ENCODE data around the gene L1TD1.

The L1TD1 gene

DNA sequence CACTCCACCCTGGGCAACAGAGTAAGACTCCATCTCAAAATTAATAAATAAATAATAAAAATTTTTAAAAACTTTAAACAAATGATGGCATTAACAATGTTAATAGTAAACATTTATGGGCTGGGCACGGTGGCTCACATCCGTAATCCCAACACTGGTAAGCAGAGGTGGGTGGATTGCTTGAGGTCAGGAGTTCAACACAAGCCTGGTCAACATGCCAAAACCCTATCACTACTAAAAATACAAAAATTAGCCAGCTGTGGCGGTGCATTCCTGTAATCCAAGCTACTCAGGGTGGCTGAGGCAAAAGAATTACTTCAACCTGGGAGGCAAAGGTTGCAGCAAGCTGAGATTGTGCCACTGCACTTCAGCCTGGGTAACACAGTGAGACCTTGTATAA lies 9.0 kb upstream of the L1TD1 start:
- no peak overlapping the region for H3K4me3 ChIP-seq (ENCODE audit: low read depth, low read length)
- ChIA-PET POLR2A (no interaction called here), CTCF (no interaction called here)
- TF ChIP-seq, protein P1, sequence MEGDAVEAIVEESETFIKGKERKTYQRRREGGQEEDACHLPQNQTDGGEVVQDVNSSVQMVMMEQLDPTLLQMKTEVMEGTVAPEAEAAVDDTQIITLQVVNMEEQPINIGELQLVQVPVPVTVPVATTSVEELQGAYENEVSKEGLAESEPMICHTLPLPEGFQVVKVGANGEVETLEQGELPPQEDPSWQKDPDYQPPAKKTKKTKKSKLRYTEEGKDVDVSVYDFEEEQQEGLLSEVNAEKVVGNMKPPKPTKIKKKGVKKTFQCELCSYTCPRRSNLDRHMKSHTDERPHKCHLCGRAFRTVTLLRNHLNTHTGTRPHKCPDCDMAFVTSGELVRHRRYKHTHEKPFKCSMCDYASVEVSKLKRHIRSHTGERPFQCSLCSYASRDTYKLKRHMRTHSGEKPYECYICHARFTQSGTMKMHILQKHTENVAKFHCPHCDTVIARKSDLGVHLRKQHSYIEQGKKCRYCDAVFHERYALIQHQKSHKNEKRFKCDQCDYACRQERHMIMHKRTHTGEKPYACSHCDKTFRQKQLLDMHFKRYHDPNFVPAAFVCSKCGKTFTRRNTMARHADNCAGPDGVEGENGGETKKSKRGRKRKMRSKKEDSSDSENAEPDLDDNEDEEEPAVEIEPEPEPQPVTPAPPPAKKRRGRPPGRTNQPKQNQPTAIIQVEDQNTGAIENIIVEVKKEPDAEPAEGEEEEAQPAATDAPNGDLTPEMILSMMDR (IDR thresholded peaks at IDR 0.05; ENCODE audit: insufficient read depth, low read length, missing control alignments) = no peak
- no peak for DNase-seq (ENCODE audit: low read depth, low spot score)

DNA sequence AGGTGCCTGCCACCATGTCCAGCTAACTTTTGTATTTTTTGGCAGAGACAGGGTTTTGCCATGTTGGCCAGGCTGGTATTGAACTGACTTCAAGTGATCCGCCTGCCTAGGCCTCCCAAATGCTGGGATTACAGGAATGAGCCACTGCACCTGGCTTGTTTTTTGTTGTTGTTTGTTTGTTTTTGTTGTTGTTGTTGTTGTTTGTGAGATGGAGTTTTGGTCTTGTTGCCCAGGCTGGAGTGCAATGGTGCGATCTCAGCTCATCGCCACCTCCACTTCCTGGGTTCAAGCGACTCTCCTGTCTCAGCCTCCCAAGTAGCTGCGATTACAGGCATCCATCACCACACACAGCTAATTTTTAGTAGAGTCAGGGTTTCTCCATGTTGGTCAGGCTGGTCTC lies 7.1 kb upstream of the L1TD1 start:
- ChIA-PET CTCF (no interaction called here), POLR2A (no interaction called here)
- no peak overlapping the region for H3K4me3 ChIP-seq (ENCODE audit: low read depth, low read length)
- TF ChIP-seq, protein P1 (IDR thresholded peaks at IDR 0.05; ENCODE audit: insufficient read depth, low read length, missing control alignments) = no peak
- no peak for DNase-seq (ENCODE audit: low read depth, low spot score)

DNA sequence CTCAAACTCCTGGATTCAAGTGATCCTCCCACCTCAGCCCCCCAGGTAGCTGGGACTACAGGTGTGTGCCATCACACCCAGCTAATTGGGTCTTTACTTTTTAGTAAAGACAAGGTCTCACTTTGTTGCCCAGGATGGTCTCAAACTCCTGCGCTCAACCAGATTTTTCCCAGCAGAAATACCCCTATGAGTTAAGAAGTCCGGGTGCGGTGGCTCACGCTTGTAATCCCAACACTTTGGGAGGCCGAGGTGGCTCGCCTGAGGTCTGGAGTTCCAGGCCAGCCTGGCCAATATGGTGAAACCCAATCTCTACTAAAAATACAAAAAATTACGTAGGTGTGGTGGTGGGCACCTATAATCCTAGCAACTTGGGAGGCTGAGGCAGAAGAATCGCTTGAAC lies 6.5 kb upstream of the L1TD1 start:
- CTCF ChIA-PET = no interaction called here
- TF ChIP-seq, protein P1 (IDR thresholded peaks at IDR 0.05; ENCODE audit: insufficient read depth, low read length, missing control alignments) = no peak

DNA sequence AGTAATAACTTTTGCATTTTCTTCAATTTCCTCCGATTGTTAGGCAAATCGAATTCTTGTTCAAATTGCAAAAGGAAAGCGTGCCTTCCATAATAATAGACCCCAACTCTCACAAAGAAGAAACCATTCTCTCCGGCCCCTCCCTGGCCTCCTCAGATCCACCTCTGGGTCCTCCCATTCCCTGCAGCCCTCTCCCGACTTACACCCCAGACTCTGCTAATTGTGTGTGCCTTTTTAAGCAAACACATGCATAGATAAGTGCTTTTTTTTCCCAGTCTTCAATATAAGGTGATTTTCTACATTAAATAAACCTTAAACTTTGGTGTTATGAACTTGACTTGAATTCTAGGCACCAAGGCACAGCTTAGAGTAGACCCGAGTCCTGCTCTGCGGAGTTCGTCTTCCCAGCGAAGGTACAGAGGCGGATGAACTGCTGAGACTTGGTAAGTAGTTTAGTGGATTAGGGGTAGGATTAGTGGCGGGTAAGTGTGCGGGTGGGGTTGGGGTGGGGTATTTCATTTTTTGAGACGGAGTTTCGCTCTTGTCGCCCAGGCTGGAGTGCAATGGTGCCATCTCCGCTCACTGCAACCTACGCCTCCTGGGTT lies 1.5 kb downstream of the L1TD1 start:
- DNase-seq (ENCODE audit: low read depth, low spot score) = no peak
- no peak overlapping the region for H3K4me3 ChIP-seq (ENCODE audit: low read depth, low read length)
- CTCF ChIA-PET = no interaction called here
- POLR2A ChIA-PET = no interaction called here
- TF ChIP-seq, protein P1 (IDR thresholded peaks at IDR 0.05; ENCODE audit: insufficient read depth, low read length, missing control alignments) = no peak

More for the DNA sequence above, 6.5 kb upstream of the L1TD1 start:
- POLR2A ChIA-PET = no interaction called here
- DNase-seq (ENCODE audit: low read depth, low spot score) = no peak
- no peak overlapping the region for H3K4me3 ChIP-seq (ENCODE audit: low read depth, low read length)

DNA sequence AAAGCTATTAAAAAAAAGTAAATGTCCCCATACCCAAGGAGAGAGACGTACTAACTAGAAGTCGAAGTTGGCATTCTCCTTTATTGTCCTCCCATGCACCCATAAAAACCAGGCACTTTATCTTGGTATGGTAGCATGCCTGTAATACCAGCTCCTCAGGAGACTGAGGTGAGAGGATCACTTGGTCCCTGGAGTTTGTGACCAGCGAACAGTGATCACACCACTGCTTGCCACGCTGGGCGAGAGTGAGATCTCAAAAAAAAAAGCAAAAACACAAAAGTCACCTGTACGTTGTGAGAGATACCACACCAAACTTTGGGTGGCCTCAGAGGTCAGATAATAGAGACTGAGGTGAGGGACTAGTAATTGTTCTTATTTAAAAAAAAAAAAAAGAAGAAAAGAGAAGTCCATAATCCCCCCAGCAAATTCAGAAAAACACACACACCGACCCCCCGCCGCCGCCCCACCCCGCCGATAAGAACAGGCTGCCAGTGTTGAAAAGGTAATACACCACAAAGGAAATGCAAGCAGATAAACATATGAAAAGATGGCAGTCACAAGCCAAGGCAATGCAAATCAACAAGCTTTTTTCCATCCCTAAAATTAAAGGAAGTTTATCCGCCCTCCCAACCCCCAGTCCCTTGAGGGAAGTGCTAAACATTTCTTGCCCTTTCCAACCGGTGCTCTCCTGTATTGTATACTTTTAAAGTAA lies 3.6 kb downstream of the L1TD1 start:
- no peak overlapping the region for H3K4me3 ChIP-seq (ENCODE audit: low read depth, low read length)
- POLR2A ChIA-PET = no interaction called here
- CTCF ChIA-PET = no interaction called here
- TF ChIP-seq, protein P1 (IDR thresholded peaks at IDR 0.05; ENCODE audit: insufficient read depth, low read length, missing control alignments) = no peak
- no peak for DNase-seq (ENCODE audit: low read depth, low spot score)

DNA sequence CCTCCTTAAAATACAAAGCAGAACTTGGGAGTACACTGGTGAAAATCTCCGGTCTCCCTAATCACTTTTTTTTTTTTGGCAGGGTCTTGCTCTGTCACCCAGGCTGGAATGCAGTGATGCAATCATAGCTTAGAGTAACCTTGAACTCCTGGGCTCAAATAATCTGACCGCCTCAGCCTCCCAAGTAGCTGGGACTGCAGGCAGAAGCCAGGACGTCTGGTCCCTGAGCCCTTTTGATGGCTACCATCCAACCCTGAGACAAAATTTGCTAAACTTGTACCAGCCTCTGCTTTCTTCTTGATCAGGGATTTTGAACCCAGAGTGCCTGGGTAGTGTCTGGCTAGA lies 4.1 kb downstream of the L1TD1 start:
- ChIA-PET POLR2A (no interaction called here), CTCF (no interaction called here)
- no peak for DNase-seq (ENCODE audit: low read depth, low spot score)
- H3K4me3 ChIP-seq (ENCODE audit: low read depth, low read length) = no peak overlapping the region
- TF ChIP-seq, protein P1 (IDR thresholded peaks at IDR 0.05; ENCODE audit: insufficient read depth, low read length, missing control alignments) = no peak

Data from AG04449 (cell line).